PFSK-1 (cell line): ENCODE data around the gene NXN.

Experiments
- POLR2AphosphoS5 ChIP-seq: IDR thresholded peaks from 2 replicates; pipeline ENCODE4 v1.6.1; 2012; ENCODE audit warnings: low read depth, mild to moderate bottlenecking, control low read depth, low read length, moderate library complexity
- SIN3A ChIP-seq: IDR thresholded peaks from 2 replicates; pipeline ENCODE4 v1.6.1; 2012; ENCODE audit warnings: mild to moderate bottlenecking, low read length, moderate library complexity, borderline replicate concordance; ENCODE audit not compliant: insufficient read depth
- TAF1 ChIP-seq: IDR thresholded peaks from 2 replicates; pipeline ENCODE4 v1.6.1; 2012; ENCODE audit warnings: low read length, control low read depth, borderline replicate concordance; ENCODE audit not compliant: insufficient read depth

GRCh38 chr17:925817-926216 is 53.8 kb downstream of the NXN start:
- TF ChIP-seq SIN3A (no peak), TAF1 (no peak), POLR2AphosphoS5 (no peak)
